Endometrial microvascular endothelial cells (primary cell): ENCODE measurements around the gene PPP1CC. TPM values are rescaled to one million over a fixed set of nuclear protein-coding genes. Genes with fewer than 3 reads are reported as not detected.
"Not testable (repeated sequence)": the region's sequence is repeated elsewhere in the genome, so short reads cannot be mapped to it uniquely, and the experiment has no call there.

ENCODE experiments used
- in situ Hi-C: cut with HindIII; loops from 2 replicates; pipeline ENCODE4 v1.10.0; 2017; ENCODE audit warnings: low sequenced_read_pairs, low pct_unique_long_range_greater_than_20kb; ENCODE audit errors: inconsistent ontology term
- total RNA-seq: library from RNA; depleted of rRNA; stranded (reverse); fragments of >200 nt; gene quantifications from one replicate; pipeline ENCODE4 v1.2.3, GENCODE V29; 2015; ENCODE audit errors: inconsistent ontology term

PPP1CC gene
- total RNA-seq, 1 donor from 2014 or later, result 203 TPM

DNA sequence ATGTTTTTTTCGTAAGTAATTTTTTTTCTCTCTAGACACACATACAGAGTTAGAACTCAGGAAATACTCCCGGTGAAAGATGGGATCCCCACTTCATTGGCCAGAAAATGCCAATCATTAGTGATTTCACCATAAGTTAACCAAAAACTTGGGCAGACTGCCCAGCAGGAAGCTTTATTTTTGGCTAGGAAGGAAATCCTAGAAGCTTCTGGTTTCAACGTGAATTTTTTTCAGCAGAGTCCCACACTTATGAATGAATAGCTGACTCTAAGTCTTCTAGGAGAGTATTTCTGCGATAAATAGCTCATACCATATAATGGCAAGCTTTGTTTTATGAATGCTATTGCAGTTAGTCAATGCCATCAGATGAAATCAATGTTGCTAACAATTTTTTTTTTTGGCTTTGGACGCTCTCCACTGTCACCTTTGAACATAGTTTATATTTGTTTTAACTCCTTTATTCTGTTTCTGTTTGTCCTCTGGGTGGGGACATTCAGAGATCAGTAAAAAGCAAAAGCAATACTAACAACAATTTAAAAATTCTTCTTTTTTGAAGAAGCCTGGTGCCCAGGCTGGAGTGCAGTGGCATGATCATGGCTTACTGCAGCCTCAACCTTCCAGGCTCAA is 9.5 kb downstream of the PPP1CC start:
- in situ Hi-C loops, result loop anchor here (25.0 kb wide), 1 partner anchor 221 kb away; the partner anchor contains the start of genes RAD9B and VPS29

DNA sequence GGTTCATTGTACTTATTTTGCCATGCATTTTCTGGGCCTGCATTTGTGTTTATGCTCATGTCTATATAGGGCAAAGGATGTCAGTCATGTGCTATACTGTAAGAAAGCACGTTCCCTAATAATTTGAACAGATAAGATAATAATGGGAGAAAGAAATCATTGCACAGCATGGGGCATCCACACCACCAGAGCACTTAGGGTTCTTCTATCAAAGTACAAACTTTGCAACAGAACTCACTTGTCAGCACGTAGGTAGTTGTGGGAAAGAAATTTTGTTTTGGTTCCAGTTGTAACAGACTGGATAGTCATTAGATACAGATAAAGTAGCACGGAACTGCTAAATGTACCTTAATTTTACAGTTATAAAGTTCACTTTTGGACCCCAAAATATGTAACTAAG is 10.1 kb downstream of the PPP1CC start:
- in situ Hi-C loops, result loop anchor here (25.0 kb wide), 1 partner anchor 220 kb away; the partner anchor contains the start of genes RAD9B and VPS29

DNA sequence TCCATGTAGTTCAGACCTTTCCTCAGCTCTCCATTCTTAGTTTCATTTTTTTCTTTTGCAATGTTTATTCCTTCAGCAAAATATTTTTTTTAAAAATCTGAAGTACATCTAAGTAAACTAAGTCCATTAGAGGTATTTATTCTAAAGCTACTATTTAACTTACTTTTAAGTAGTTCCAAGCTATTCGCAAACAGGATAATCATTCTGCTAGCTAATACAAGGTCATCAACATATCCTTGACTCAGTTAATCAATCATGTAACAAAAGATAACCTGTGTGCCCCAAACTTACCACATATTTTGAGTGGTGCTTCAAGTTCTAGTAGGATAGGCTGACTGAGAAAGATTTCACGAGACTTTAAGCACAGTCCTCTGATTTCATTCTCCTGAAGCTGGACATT is 11.2 kb downstream of the PPP1CC start:
- in situ Hi-C loops, result loop anchor here (25.0 kb wide), 1 partner anchor 219 kb away; the partner anchor contains the start of genes RAD9B and VPS29

DNA sequence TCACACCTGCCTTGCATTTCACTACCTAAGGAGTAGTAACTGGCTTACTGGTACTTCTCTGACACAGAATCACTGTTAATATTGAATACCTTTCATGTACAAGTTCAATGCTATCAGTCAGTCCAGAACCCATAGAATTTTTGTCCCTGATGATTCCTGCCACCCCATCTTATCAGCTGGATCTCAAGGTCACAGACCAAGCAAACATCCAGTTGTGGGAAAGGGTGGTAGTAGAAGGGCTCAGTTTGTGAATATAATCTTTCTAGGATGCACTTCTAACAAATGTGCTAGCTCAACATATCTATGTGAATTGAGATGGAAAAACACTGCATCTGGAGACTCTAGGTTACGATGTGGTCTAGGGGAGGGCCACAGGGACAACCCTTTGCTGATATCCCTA is 14.1 kb downstream of the PPP1CC start:
- in situ Hi-C loops, result loop anchor here (25.0 kb wide), 1 partner anchor 216 kb away; the partner anchor contains the start of genes RAD9B and VPS29

DNA sequence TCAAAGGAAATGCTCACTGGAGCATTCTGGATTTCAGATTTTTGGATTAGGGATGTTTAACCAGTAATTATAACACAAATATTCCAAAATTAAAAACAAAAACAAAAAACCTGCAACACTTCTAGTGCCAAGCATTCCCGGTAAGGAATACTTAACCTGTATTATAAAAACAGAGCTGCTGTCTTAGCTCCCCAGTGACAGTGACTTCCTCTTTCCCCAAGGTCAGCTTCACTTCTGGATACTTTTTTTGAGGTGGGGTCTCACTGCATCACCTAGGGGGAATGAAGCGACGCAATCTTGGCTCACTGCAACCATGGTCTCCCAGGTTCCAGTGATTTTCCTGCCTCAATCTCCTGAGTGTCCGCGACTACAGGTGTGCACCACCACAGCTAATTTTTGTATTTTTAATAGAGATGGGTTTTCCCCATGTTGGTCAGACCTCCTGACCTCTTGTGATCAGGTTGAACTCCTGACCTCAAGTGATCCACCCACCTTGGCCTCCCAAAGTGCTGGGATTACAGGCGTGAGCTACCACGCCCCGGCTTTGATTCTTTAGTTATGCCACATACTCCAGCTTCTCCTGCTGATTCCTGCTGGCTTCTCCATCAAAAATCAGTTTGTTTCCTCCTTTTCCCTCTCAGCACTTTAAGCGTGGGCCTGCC is 15.9 kb downstream of the PPP1CC start:
- in situ Hi-C loops, result loop anchor here (25.0 kb wide), 1 partner anchor 215 kb away; the partner anchor contains the start of genes RAD9B and VPS29

DNA sequence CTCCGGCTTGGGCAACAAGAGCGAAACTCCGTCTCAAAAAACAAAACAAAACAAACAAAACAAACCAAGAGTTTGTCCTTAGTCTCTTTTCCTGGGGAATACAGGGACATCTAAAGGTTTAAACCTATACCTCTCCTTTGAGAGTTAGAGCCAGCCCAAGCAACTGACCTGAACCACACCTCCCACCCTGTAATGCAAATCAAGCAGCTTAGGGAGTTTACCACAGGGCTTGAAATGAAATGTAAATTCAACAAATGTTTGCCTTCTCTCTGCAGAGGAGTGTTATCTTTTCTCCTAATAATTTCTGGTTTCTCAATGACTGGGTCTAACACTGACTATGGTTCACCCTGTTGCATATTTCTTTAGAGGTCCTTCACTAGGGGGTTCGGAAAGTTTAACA is 16.7 kb downstream of the PPP1CC start:
- in situ Hi-C loops, result loop anchor here (25.0 kb wide), 1 partner anchor 214 kb away; the partner anchor contains the start of genes RAD9B and VPS29

DNA sequence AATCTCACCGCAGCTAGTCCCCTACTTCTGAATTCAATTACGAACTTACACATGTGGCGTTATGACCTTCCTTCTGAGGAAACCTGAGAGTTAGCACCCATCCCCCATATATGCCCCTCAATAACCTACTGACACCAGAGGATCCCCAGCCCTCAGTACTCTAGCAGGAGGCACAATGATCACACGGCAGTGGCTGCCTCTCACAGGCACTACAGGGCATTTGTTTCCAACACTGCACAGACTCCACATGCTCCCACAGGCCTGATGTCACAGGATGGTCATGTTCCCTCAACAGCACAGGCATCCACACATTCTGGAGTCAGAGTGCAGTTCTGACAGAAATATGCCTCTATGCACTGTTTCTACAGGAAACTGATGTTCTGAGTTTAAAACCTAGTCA is 17.4 kb downstream of the PPP1CC start:
- in situ Hi-C loops, result loop anchor here (25.0 kb wide), 1 partner anchor 213 kb away; the partner anchor contains the start of genes RAD9B and VPS29

DNA sequence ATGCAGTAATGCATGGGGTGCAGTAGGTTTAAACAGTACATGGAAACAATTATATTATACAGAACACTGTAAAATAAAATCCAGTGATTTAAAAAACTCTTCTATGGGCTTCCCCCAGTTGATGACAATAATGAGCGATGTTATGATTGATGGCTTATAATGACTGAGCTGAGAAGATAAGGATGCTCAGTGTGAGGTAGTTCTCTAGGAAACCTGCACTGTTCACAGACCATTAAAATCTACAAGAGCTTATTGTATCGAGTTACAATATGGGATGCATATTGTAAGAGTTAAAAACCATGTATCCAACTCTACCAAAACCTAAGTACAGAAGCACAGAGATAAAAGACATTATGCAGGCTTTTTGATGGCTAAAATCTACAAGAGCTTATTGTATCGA is 19.8 kb downstream of the PPP1CC start:
- in situ Hi-C loops, result not testable (repeated sequence)

DNA sequence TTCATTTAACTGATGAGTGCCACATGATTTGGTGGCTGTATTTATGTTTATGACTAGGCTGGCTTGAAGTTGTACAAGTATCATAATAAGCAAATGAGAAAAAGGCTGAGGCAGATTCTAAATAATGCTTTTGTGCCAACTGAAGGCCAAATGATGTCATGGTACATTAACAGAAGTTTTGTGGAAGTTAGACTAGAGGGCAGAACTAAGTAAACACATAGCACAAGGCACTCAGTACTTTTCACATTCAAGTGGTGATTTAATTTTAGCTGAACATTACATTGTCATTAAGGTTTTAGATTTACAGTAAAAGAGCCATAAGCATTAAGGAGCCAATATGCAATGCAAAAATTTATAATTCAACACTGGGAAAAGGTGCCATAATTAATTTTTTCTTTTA is 21.1 kb downstream of the PPP1CC start:
- in situ Hi-C loops, result no loop called here

DNA sequence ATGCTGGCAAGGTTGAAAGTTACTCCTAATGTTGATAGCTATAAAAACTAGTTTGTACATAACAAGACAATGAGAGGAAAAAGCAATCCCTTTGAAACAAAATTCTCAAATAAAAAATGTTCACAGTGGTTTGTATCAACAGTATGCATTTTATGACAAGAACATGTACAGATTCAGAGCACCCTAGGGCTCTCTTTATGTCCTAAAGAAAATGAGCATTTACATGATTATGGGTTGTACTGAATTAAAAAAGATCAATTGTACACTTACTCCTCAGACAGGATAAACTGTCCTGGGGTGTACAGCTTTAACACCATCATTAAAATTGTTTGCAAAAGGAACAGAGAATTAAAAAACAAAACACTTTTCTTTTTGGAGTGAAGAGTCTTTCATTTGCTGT is 22.2 kb downstream of the PPP1CC start:
- in situ Hi-C loops, result no loop called here

DNA sequence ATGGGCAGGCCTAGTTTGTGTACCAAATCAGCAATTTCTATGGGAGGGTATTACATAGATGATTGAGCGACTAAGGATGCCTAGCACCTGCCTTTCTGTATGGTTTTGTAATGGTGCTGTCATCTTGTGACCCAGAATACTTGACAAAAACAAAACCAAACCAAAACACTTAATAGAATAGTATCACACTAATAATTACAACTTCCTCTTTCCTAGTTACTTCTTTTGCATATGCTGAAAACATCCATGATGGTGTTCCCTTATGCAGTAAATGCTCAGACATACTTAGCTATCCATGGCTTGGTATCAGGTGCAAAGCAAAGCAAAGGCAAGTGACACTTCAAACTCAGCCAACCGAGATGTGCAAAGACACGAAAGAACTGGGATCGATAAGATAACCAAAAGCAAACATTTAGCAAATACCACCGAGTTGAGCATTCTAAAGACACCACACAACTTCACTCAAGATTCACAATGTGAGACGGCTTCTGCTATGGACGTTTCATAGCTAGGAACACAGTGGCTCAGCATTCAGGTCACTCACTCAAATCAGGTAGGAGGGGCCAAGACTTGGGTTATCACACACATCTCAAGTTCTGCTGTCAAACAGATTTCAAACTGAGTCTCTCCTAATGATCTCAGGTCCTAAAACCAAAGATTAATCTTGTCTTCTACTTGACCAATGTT is 24.3 kb downstream of the PPP1CC start:
- in situ Hi-C loops, result no loop called here

DNA sequence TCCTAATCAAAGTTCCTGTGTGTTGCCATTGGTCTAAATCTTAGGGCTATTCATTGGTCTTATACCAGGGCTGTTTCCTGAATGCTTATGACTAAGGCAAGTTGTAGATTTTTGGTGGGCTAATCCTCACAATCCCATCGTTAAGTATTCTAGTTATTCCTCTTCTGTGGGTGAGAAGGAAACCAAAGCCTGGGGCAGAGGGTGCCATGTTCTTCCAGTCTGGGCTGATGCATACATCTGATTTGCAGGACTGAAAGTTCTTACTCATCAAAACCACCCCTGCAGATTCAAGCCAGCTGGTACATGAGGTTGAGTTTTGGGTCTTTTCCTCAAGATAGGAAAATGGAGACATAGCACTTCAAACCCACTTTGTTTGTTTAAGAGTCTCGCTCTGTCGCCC is 25.7 kb downstream of the PPP1CC start:
- in situ Hi-C loops, result no loop called here

DNA sequence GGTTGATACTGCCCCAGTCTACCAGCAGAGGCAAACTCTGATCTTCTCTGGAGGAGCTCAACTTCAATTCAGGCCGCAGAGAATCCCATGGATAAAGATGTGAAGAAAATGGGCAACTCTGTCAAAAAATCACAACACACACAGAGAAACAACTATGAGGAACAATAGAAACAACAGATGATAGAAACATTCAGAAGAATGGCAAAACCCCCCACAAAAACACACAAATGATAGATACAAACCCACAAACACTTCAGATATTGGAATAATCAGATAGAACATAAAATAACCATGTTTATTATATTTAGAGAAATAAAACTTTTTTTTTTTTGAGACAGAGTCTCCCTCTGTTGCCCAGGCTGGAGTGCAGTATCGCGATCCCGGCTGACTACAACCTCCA is 33.8 kb downstream of the PPP1CC start:
- in situ Hi-C loops, result no loop called here

DNA sequence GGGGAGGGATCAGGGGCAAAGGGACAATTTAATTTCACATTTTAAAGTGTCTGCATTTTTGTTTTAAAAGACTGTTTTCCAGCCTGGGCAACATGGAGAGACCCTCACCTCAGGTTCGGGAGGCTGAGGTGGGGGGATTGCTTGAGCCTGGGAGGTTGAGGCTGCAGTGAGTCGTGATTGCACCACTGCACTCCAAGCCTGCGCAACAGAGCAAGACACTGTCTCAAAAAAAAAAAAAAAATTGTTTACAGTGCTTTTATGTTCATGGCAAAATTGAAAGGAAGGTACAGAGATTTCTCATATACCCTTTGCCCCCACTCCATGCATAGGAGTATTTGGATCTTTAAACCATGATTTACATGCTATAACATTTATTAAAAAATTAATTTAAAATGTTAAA is 37.4 kb downstream of the PPP1CC start:
- in situ Hi-C loops, result no loop called here

DNA sequence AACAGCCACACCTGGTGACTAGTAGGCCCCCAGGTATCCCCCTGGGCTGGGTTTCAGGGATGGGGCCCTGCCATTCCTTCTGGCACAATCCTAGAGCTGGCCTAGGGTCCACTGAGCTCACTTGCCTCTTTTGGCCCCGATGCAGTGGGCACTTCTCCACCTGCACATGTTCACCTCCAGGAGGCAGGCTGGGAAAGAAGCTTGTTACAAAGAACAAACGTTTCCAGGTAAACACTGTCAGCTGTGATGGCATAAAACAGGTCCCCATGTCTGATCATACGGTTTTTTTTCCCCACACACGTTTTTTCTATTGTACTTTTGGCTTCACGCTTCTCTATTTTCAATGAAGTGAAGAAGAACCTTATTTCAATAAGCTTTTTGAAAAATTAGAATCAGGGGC is 37.9 kb downstream of the PPP1CC start:
- in situ Hi-C loops, result no loop called here

DNA sequence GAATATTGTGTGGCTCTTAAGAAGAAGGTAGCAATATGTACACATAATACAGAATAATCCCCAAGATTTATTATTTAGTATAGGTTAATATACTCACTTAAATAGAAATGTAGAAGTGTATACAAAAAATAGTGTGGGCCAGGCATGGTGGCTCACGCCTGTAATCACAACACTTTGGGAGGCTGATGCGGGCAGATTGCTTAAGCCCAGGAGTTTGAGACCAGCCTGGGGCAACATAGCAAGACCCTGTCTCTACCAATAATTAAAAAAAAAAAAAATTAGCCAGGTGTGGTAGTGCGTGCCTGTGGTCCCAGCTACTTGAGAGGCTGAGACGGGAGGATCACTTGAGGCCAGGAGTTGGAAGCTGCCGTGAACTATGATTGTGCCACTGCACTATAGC is 38.5 kb downstream of the PPP1CC start:
- in situ Hi-C loops, result no loop called here

DNA sequence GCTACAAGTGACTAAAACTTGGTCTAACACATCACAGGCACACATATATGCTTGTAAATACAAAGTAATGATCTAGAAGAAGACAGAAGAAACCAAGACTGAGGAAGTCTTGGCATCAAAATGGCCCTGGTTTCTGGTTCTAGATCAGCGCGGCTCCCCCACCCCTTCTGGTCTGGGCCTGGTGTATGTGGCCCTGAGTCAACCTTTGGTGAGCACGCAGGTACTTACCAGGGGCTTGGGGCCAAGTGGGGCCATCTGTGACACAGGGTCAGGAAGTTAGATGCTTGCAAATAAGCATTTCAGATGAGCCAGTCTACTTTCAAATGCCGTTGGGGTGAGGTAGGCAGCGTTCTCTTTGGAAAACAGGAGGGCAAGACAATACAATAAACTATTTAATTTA is 40.6 kb downstream of the PPP1CC start:
- in situ Hi-C loops, result no loop called here

DNA sequence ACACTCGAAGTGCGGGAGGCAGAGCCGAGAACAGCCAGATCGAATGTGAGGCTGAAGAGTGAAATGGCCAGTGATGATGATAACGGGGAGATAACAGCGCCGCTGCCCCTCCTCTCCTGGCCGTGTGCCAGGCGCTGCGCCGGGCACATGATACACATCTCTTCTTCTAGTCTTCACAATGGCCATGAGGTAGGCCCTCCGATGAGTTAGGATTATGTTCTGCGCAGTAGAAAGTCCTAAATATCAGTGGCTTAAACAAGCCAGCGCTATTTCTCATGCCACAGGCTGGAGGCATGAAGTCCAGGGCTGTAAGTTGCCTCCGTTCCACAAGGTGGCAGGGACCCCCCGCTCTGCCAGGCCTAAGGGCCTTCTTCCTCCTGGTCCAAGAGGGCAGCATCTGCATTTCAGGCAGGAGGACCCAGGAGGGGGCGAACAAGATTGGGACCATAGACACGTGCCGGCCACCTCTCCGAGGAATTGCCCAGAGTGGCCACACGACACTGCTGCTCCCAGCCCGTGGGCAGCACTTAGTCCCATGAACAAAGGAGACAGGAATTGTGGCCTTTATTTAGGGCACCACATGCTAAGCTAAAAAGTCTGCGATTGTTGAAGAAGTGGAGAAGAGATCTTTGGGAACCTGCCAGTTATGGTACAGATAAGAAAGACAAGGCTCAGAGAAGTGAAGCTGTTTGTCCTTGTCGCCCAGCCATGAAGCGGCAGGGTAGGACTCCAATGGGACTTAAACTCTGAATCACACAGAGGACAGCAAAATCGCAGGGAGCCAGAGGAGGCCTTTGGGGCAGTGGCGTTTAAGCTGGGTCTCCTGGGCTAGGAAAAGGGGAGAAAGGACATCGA is 42.9 kb downstream of the PPP1CC start:
- in situ Hi-C loops, result no loop called here
